GM18951 (cell line): ENCODE results near the gene UNC13A.

Experiments
- POLR2A ChIP-seq: IDR thresholded peaks from 4 replicates; pipeline ENCODE4 v1.6.1; 2011; ENCODE audit warnings: mild to moderate bottlenecking; ENCODE audit not compliant: insufficient read length, insufficient read depth; ENCODE audit errors: extremely low read depth
- in situ Hi-C: fragments of 300-500 bp; cut with MboI; formaldehyde crosslinking; loops from one replicate; pipeline ENCODE4 v1.12.0; 2022; ENCODE audit warnings: low sequenced_read_pairs, mixed read lengths, inconsistent platforms; ENCODE audit not compliant: unreplicated experiment

UNC13A gene

DNA sequence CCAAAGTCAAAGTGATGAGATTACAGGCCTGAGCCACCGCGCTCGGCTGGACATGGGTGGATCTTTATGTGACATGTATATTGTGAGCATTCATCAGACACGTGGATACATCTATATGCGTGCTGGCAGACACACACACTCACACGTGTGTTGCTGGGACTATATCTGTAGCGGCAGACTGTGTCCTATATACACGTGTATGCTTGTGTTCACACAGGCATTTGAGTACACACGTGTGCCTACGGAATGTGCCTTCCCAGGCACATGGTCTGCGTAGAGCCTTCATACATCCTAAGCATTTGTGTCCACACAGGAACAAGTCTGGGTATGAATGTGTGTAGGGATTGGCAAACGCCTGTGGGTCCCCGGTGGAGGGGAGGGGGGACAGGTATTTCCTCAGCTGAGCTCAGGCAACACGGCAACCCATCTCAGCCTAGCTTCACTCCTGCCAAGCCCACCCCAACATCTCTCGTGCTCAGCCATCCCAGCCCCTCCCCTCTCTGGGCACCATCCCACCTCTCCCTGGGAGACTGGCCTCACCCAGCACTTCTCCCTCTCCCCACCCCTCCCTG, 2.6 kb downstream of the UNC13A start:
- in situ Hi-C loops: no loop called here
- no peak for TF ChIP-seq POLR2A

DNA sequence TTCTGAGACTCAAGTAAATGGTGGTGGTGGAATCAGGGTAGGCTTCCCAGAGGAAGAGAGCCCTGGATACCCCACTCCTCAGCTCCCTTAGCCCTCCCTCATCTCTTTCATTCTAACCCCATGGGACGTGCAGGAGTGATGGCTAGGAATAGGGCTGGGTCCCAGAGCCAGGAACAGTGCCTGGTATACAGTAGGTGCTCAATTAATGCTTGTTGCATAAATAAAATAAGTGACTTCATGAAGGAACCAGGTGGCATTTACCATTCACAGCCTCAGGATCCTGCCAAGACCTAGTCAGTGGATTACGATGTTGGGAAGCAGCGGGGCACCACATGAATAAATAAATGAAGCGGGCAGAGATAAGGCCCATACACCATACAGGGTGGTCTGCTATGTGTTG, 3.9 kb downstream of the UNC13A start:
- in situ Hi-C loops: no loop called here
- no peak for TF ChIP-seq POLR2A

DNA sequence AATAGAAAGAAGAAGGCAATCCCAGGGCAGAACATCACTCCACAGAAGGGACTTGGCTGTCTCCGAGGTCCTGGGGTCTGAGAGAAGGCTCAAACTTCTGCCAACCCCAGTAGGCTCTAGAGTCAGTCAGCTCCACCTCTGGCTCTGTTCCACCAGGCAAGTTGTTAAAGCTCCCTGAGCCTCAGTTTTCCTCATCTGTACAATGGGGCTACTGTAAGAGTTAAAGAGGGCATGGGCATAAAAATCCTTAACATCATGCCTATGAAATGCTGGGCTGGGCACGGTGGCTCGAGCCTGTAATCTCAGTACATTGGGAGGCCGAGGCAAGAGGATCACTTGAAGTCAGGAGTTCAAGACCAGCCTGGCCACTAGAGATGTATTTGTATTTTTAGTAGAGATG, 5.1 kb downstream of the UNC13A start:
- in situ Hi-C loops: no loop called here
- TF ChIP-seq POLR2A: no peak

DNA sequence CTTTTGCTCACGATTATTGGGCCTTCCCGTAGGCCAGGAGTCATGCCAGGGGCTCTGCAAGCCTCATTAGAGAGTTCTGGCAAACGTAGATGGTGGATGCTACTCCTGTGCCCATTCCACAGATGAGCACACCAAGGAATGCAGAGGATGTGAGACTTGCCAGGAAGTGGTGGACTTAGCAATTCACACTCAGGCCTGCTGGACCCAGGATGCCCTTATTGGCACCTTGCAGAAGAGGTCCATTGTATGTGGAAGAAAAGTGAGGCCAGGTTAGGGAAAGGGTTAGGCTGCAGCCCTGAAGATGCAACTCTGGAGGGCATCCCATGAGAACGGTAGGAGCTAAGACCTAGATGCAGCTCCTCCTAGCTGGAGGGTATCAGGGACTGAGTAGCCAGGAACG, 5.9 kb downstream of the UNC13A start:
- in situ Hi-C loops: no loop called here
- no peak for TF ChIP-seq POLR2A

DNA sequence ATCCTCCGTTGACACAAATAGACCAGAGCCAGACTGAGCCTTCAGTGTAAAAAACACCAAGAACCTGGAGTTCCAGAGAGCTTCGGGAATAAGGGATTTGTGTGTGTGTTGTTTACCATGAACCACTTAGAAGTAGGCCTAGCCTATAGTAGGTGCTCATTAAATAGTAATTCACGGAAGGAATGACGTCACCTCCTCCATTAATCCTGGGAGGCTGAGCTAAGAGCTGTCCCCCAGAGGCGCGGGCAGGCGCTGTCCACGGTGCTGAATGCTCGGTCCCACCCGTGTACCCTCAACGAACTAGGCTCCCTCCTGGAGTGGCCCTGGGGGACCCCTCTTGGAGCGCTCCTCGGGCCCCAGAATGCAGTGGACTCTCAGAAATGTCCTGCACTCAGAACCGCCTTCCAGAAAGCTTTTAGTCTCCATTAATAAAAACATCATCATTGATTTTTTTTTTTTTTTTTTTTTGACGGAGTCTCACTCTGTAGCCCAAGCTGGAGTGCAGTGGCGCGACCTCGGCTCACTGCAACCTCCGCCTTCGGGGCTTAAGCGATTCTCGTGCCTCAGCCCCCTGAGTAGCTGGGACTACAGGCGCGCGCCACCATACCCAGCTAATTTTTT, 6.5 kb downstream of the UNC13A start:
- TF ChIP-seq POLR2A: no peak
- in situ Hi-C loops: no loop called here

DNA sequence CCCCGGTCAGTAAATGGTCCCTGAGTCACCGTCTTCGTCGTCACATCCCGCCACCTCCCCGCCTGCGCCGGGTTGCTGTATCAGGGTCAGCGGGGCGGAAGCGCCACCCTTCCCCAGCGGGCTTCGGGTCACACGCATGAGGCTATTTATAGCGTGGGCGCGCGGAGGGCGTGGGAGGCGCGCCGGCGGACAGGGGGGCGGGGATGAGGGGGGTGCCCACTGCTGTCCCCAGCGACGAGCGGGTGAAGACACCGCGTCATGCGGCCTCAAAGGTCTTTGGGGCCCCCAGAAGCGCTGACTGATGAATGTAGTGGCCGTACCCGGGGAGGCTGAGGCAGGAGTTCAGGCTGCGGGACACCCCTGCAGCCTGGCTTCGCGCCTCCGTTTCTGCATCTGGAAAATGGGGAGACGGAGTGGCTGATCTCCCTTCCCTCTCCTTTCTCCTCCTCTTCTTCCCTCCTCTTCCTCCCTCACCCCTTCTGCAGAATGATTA, 7.9 kb downstream of the UNC13A start:
- TF ChIP-seq POLR2A: no peak
- in situ Hi-C loops: no loop called here

DNA sequence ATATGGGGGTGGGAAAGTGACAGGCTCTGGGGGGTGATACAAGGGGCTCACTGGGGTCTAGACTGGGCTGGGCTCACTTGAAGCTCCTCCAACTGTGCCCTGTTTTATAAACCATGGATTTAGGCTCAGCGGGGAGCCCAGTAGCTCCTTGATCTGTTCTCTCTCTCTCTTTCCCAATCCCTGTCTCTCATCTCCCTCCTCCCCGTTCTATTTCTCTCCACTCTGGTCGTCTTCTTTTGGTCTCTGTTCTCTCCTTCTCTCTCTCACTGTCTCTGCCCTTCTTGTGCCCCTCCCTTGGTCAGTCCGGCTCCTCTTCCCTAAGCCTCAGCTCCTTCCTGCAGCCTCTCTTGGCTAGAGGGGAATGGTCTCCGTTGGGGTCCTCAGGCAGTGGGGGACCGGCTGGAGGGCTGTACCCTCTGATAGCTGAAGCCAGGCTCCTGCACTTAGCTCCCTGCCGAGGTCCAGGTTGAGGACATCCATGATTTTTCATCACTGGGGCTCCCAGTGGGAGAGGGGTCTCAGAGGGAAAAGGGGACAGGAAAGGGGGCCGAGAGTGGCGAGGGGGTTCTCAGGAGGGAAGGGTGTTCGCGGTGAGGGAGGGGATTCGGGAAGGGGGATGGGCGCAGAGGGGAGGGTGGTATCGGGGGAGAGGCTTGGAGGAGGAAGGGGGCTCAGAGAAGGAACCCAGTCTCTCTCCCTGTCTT, 8.5 kb downstream of the UNC13A start:
- no peak for TF ChIP-seq POLR2A
- in situ Hi-C loops: no loop called here

DNA sequence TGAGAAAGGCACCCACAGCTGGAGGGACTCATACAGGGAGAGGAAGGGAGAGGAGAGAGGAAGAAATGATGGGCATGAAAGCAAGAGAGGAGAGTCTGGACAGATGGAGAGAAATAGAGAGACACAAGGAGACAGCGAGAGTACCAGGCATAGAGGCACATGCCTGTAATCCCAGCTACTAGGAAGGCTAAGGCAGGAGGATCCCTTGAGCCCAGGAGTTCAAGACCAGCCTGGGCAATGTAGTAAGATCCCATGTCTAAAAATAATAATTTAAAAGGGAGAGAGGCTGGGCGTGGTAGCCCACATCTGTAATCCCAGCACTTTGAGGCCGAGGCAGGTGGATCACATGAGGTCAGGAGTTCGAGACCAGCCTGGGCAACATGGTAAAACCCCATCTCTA, 9.3 kb downstream of the UNC13A start:
- in situ Hi-C loops: no loop called here
- TF ChIP-seq POLR2A: no peak

DNA sequence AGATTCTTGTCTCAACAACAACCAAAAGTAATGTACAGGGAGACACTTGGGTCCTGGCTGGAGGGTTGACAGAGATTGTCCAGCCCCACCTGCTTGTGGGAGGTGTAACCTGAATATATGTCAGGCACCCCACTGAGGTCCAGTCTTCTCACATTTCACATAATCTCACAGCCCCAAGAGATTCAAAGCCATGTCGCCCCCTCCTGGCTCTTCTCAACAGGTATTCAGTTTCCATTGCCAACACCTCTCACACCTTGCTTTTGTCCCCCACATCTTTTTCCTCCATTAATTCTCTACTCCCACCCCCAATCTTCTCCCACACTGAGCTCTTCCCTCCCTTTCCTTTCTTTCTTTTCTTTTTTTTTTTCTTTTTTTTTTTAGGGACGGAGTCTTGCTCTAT, 11.2 kb downstream of the UNC13A start:
- in situ Hi-C loops: no loop called here
- TF ChIP-seq POLR2A: no peak

DNA sequence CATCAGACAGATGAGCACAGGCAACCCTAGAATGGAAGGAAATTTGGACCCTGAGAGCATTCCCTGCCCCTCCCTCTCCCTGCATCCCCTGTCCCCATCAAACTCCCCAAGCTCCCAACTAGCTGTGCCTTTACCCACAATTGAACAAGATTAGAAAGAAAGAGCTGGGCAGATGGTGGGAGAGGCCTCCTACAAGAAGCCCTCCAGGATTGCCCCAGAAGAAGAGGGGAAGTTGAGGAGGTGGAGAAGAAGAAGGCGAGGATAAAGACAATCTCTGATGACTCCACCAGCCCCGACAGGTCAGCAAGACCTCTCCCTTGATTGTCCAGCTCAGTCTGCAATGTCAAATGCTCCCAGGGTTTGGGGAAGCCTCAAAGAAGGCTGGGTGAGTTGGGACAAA, 11.9 kb downstream of the UNC13A start:
- in situ Hi-C loops: no loop called here
- TF ChIP-seq POLR2A: no peak

DNA sequence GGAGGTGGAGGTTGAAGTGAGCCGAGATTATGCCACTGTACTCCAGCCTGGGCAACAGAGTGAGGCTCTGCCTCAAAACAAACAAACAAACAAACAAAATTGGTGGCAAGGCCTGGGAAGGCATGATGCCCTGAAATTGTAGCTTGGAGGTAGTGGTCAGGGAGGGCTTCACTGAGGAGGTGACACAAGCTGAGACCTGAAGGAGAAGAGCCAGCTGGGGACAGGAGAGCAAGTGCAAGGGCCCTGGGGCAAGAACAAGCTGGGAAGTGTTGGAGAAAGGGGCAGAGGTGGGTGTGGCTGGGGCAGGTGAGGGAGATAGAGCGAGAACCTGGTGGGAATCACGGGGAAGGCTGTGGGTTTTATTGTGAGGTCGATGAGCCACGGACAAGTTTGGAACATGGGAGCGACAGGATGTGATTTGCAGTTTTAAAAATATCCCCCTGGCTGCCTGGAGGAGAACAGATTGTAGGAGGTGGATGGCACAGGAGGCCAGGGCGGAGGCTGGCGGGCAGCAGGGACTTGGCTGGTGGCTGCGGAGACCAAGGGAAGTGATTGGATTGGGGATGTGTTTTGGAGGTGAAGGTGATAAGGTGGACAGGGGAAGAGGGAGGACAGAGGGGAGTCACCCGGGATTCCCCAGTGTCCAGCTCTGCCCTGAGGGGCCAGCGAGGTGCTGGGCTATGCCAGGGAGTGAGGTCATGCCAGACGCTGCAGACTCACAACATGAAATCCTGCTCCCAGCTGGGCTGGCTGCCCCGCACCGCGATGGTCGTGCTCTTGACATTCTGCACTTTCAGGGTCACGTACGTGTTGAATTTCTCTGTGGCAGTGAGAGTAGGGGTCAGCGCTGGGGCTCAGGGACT, 14.0 kb downstream of the UNC13A start:
- in situ Hi-C loops: no loop called here

DNA sequence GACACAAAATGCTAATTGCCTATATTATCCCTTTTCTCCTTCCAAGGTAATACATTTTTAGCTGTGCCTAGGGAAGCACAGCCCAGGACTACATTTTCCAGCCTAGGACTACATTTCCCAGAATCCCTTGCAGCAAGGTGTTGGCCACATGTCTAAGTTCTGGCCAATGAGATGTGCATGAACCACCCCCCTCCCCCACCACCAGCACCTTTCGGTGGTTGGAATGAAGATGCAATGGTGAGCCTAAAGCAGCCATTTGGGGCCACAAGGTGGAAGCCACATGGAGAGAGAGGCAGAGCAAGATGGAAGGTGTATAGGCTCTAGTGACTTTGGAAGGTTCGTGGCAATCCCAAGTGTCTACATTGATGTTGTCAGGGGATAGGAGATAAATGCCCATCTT, 16.2 kb downstream of the UNC13A start:
- in situ Hi-C loops: no loop called here

More for the DNA sequence above, 14.0 kb downstream of the UNC13A start:
- TF ChIP-seq POLR2A: no peak

DNA sequence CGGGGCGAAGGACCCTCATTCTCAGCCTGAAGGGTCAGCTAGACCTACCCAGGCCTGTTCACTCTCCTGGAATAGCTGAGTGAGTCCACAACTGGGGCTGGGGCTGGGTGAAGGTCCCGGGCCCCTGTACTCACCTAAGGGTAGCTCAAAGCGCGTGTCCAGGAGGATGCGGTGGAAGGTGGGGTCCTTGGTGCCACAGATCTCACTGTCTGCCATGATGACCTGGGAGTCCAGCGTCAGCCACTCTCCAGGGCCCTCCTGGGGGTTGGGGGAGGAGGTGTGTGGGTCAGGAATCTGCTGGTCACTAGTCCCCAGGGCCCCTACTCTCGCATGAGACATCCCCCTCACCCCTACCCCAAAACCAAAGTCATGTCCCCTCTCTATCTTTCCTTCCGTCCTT, 18.7 kb downstream of the UNC13A start:
- TF ChIP-seq POLR2A: no peak
- in situ Hi-C loops: no loop called here

More for the DNA sequence above, 16.2 kb downstream of the UNC13A start:
- no peak for TF ChIP-seq POLR2A
